Measurements from ENCODE around the gene KRT12. TPM values are rescaled to one million over a fixed set of nuclear protein-coding genes. Genes with fewer than 3 reads are reported as not detected.
"Not testable (repeated sequence)": the region's sequence is repeated elsewhere in the genome, so short reads cannot be mapped to it uniquely, and the experiment has no call there.

The KRT12 gene
- total RNA-seq, 3 donors from 2014 or later (not counting 1 experiment from before 2014, with no cell fraction given) = not detected

DNA sequence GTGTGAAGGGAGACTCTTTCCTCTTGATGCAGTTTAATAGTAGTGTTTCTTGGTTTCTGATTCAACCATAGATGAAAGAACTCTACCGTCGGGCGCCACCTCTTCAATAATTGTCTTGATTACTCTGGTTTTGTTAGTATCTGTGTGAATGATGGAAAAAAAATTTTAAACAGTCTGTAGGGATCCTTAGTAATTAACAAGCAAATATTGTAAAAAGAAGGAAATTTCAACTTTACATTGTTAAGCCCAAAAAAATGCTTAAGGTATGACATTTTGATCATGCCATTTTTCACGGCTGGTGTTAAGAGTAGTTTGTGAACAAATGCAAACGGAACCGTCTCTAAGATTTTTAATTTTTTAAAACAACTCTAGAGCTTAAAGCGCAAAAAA, 48.7 kb downstream of the KRT12 start:
- H3K27me3 ChIP-seq (ENCODE audit: control insufficient read depth, insufficient read depth, low read length) = peaks cover 7% of the 10 kb centered on the region
- Mint-ChIP-seq H3K27me3 (ENCODE audit: low read depth in 2 of 2) (peaks cover 17 to 27% of the 10 kb centered on the region in 2 donors), H3K4me1 (peaks cover 11 to 19% of the 10 kb centered on the region in 2 donors), H3K4me3 (peak overlapping the region; percentile 98), H3K36me3 (peaks cover 11% of the 10 kb centered on the region), H3K9me3 (peaks cover 4 to 5% of the 10 kb centered on the region in 2 donors), H3K27ac (peak overlapping the region; percentile 88 to 94)
- H3K4me1 ChIP-seq (ENCODE audit: control insufficient read depth, insufficient read depth, low read length) = peaks cover 3% of the 10 kb centered on the region
- whole genome bisulfite sequencing (ENCODE audit: insufficient coverage) = 17% methylated on average over 6 of the region's 7 CpGs
- DNase-seq = no peak
- ATAC-seq = no peak
- TF ChIP-seq, protein P1, sequence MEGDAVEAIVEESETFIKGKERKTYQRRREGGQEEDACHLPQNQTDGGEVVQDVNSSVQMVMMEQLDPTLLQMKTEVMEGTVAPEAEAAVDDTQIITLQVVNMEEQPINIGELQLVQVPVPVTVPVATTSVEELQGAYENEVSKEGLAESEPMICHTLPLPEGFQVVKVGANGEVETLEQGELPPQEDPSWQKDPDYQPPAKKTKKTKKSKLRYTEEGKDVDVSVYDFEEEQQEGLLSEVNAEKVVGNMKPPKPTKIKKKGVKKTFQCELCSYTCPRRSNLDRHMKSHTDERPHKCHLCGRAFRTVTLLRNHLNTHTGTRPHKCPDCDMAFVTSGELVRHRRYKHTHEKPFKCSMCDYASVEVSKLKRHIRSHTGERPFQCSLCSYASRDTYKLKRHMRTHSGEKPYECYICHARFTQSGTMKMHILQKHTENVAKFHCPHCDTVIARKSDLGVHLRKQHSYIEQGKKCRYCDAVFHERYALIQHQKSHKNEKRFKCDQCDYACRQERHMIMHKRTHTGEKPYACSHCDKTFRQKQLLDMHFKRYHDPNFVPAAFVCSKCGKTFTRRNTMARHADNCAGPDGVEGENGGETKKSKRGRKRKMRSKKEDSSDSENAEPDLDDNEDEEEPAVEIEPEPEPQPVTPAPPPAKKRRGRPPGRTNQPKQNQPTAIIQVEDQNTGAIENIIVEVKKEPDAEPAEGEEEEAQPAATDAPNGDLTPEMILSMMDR (IDR thresholded peaks at IDR 0.05) = no peak
- peak overlapping the region; percentile 85 for H3K4me3 ChIP-seq (ENCODE audit: low read length)
- H3K9me3 ChIP-seq (ENCODE audit: control insufficient read depth, insufficient read depth, low read length) = no peaks in the 10 kb centered on the region
- H3K36me3 ChIP-seq (ENCODE audit: control insufficient read depth, insufficient read depth, low read length) = peaks cover 4% of the 10 kb centered on the region
- intact Hi-C loops (cut with micrococcal nuclease) = no loop called here
- peak overlapping the region; percentile 83 for H3K27ac ChIP-seq (ENCODE audit: low read length)

DNA sequence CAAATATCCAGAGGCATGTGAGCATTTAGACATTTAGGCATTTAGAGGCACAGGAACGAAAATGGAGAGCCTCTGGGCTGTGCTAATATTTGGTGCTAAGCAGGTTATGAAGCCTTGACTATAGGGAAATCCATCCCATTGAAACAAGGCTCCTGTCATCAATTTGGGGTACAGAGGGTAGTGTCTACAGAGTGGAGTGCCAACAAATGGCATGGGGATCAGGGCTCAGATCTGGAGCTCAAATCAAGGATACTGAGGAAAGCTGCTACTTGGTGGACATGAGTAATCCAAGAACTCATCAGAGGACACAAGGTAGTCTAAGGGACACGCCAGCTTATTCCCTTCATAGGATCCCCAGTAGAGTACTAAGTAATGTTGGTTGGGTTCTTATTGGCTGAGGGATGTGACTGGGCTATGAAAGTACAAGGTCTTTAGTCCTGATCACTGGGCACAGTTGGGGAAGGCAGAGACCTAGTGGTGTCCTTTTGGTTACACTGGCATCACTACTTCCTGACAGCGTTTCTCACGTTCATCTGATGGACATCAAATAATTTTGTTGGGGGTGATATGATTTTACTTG, 49.8 kb downstream of the KRT12 start:
- H3K36me3 Mint-ChIP-seq = peaks cover 11% of the 10 kb centered on the region
- TF ChIP-seq, protein P1 (IDR thresholded peaks at IDR 0.05) = no peak
- peak overlapping the region in 1 of 2 donors; percentile 94 for H3K27ac Mint-ChIP-seq
- intact Hi-C loops (cut with micrococcal nuclease) = no loop called here
- peaks cover 4 to 5% of the 10 kb centered on the region in 2 donors for H3K9me3 Mint-ChIP-seq
- DNase-seq = no peak
- Histone ChIP-seq H3K27me3 (ENCODE audit: control insufficient read depth, insufficient read depth, low read length) (peaks cover 17% of the 10 kb centered on the region), H3K9me3 (ENCODE audit: control insufficient read depth, insufficient read depth, low read length) (no peaks in the 10 kb centered on the region), H3K4me3 (ENCODE audit: low read length) (no peak overlapping the region), H3K36me3 (ENCODE audit: control insufficient read depth, insufficient read depth, low read length) (peaks cover 4% of the 10 kb centered on the region), H3K4me1 (ENCODE audit: control insufficient read depth, insufficient read depth, low read length) (peaks cover 3% of the 10 kb centered on the region), H3K27ac (ENCODE audit: low read length) (no peak overlapping the region)
- no peak for ATAC-seq
- H3K27me3 Mint-ChIP-seq (ENCODE audit: low read depth in 2 of 2) = peaks cover 22 to 30% of the 10 kb centered on the region in 2 donors
- peaks cover 11 to 19% of the 10 kb centered on the region in 2 donors for H3K4me1 Mint-ChIP-seq
- WGBS (ENCODE audit: insufficient coverage) = 97% methylated on average over 4 of the region's 4 CpGs
- peak overlapping the region; percentile 98 for H3K4me3 Mint-ChIP-seq

DNA sequence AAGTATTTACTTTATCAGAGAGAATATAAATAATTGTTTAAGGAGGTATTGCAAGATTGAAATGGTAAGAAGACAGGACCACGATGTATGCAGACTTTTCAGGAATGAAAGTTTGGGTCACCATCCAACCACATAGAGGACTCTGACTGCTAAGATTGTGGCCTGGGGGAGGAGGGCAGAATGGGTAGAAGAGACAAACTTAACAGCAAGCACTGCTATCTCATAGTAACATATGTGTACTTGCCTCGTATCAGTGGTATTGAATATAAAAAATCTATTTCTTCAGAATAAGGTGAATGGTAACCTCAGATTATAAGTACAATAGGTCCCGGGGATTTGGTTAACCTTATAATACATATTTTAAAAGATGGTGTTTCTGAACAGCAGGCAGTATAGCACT, 50.5 kb downstream of the KRT12 start:
- ATAC-seq (no peak), DNase-seq (no peak)
- peaks cover 4% of the 10 kb centered on the region for H3K36me3 ChIP-seq (ENCODE audit: control insufficient read depth, insufficient read depth, low read length)
- no peaks in the 10 kb centered on the region for H3K9me3 ChIP-seq (ENCODE audit: control insufficient read depth, insufficient read depth, low read length)
- Mint-ChIP-seq H3K36me3 (peaks cover 11% of the 10 kb centered on the region), H3K4me3 (peak overlapping the region; percentile 98), H3K4me1 (peaks cover 11 to 19% of the 10 kb centered on the region in 2 donors), H3K27me3 (ENCODE audit: low read depth in 2 of 2) (peaks cover 26 to 31% of the 10 kb centered on the region in 2 donors), H3K27ac (peak overlapping the region in 1 of 2 donors; percentile 94), H3K9me3 (peaks cover 4 to 5% of the 10 kb centered on the region in 2 donors)
- no peak overlapping the region for H3K27ac ChIP-seq (ENCODE audit: low read length)
- no peak overlapping the region for H3K4me3 ChIP-seq (ENCODE audit: low read length)
- TF ChIP-seq, protein P1 (IDR thresholded peaks at IDR 0.05) = no peak
- 100% methylated on average over 1 of the region's 3 CpGs for WGBS (ENCODE audit: insufficient coverage)
- intact Hi-C loops (cut with micrococcal nuclease) = no loop called here
- peaks cover 22% of the 10 kb centered on the region for H3K27me3 ChIP-seq (ENCODE audit: control insufficient read depth, insufficient read depth, low read length)
- H3K4me1 ChIP-seq (ENCODE audit: control insufficient read depth, insufficient read depth, low read length) = peaks cover 3% of the 10 kb centered on the region

DNA sequence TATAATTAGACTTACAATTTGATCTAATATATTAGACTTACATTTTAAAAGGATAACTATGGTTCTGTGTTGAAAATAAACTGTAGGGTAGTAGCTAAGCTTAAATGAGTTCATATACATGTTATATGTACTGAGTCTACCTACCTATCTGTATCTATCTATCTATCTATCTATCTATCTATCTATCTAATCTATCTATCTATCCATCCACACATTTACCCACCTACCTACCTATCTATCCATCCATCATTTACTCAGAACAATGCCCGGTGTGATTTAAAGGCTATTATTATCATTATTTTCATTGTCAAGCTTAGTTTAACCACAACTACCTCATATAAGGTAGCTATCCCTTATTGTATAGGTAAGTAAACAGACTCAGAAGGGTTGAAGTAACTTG, 51.6 kb downstream of the KRT12 start:
- TF ChIP-seq, protein P1 (IDR thresholded peaks at IDR 0.05) = no peak
- H3K27ac Mint-ChIP-seq = no peak overlapping the region
- 100% methylated on average over 1 of the region's 1 CpG for WGBS (ENCODE audit: insufficient coverage)
- peaks cover 35 to 42% of the 10 kb centered on the region in 2 donors for H3K27me3 Mint-ChIP-seq (ENCODE audit: low read depth in 2 of 2)
- DNase-seq (no peak), ATAC-seq (no peak)
- no peak overlapping the region for H3K4me3 Mint-ChIP-seq
- intact Hi-C loops (cut with micrococcal nuclease) = no loop called here
- Histone ChIP-seq H3K36me3 (ENCODE audit: control insufficient read depth, insufficient read depth, low read length) (peaks cover 4% of the 10 kb centered on the region), H3K27me3 (ENCODE audit: control insufficient read depth, insufficient read depth, low read length) (peaks cover 30% of the 10 kb centered on the region), H3K4me1 (ENCODE audit: control insufficient read depth, insufficient read depth, low read length) (peaks cover 3% of the 10 kb centered on the region), H3K27ac (ENCODE audit: low read length) (no peak overlapping the region), H3K4me3 (ENCODE audit: low read length) (no peak overlapping the region), H3K9me3 (ENCODE audit: control insufficient read depth, insufficient read depth, low read length) (no peaks in the 10 kb centered on the region)
- peaks cover 4 to 5% of the 10 kb centered on the region in 2 donors for H3K9me3 Mint-ChIP-seq
- H3K4me1 Mint-ChIP-seq = peaks cover 11 to 19% of the 10 kb centered on the region in 2 donors
- H3K36me3 Mint-ChIP-seq = peaks cover 11% of the 10 kb centered on the region

DNA sequence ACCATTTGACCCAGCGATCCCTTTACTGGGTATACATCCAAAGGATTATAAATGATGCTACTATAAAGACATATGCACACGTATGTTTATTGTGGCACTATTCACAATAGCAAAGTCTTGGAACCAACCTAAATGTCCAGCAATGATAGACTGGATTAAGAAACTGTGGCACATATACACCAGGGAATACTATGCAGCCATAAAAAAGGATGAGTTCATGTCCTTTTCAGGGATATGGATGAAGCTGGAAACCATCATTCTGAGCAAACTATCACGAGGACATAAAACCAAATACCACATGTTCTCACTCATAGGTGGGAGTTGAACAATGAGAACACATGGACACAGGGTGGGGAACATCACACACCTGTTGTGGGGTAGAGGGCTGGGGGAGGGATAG, 52.4 kb downstream of the KRT12 start:
- H3K27me3 Mint-ChIP-seq (ENCODE audit: low read depth in 2 of 2) = peaks cover 42 to 49% of the 10 kb centered on the region in 2 donors
- H3K4me1 ChIP-seq (ENCODE audit: control insufficient read depth, insufficient read depth, low read length); intact Hi-C loops (cut with micrococcal nuclease); H3K27ac ChIP-seq (ENCODE audit: low read length); H3K27ac Mint-ChIP-seq; H3K9me3 Mint-ChIP-seq; ATAC-seq; H3K4me3 Mint-ChIP-seq; H3K9me3 ChIP-seq (ENCODE audit: control insufficient read depth, insufficient read depth, low read length); H3K36me3 ChIP-seq (ENCODE audit: control insufficient read depth, insufficient read depth, low read length); DNase-seq; H3K4me3 ChIP-seq (ENCODE audit: low read length): not testable (repeated sequence)
- WGBS (ENCODE audit: insufficient coverage) = 100% methylated on average over 2 of the region's 3 CpGs
- peaks cover 35% of the 10 kb centered on the region for H3K27me3 ChIP-seq (ENCODE audit: control insufficient read depth, insufficient read depth, low read length)
- H3K4me1 Mint-ChIP-seq = peaks cover 11 to 15% of the 10 kb centered on the region in 2 donors
- peaks cover 11% of the 10 kb centered on the region for H3K36me3 Mint-ChIP-seq

All from natural killer cell (primary cell).